GM18520 (cell line): ENCODE data around the gene CDK5R1.
A peak's percentile ranks its signal among the peaks of the same experiment; 100 is the strongest.

Experiments used
- ATAC-seq: cut with Tn5 transposase; IDR thresholded peaks from one replicate; pipeline ENCODE4 v1.9.1; 2021; ENCODE audit not compliant: unreplicated experiment

CDK5R1 gene

DNA sequence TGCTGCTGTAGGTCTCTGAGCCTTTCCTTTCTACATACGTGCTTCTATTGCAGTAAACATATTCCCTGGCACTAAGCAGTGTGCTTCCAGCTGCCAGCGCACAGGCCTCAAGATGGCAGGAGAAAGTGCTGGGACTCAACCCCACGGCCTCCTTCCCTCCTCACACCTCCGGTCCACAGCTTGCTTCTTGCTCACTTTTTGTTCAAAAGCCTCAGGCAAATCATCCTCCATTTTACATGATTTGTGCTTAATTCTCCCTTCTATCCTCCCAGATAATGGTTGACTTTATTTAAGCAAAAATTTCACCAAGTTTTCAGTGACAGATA, 5.4 kb downstream of the CDK5R1 start:
- no peak for ATAC-seq

DNA sequence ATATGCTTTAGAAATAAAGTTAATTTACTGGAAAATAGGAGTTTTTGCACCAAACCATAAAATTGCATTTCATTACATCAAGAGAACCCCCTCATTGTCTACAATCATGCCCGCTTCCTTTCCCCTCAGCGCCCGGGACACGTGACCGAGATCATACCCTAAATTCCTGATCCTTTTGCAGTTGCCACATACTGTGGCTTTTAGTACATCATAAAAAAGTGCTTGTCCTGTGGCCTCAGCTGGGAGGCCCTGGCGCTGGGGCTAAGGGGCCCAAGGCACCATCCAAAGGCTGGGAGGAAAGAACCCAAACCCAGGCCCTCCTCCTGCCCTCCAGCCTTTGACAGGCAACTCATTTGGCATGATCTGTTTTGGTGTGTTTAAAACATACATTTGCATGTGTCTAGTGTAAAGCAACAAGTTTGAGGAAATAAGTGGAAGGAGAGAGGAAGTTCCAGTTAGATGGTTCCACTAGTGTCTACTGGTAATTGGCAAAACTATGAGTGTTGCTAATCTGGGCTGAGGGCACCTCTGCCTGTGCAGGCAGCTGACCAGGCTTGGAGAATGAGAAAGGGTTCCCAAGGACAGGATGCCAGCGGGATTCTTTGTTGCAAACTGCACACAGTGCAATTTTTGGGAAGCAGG, 6.0 kb downstream of the CDK5R1 start:
- no peak for ATAC-seq

DNA sequence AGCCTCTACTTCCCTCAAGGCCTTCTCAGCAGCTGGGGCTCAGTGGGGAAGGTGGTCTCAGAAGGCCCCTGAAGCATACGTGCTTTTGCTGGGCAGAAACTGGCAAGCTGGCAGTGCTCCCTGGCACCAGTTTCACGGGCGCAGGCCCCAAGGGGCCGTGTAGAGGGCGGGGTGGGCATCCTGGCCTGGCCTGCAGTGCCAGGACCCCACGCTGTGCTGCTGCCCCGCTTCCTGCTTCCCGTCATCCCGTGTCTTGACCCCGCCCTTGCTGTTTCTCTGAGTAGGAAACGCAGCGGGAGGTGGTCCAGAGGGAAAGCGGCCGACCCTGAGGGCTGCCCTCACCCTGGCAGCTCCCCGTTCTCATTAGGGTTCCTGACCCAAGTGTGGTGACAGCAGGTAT, 6.8 kb downstream of the CDK5R1 start:
- ATAC-seq: no peak

GRCh38 chr17:32493976-32494513, 7.3 kb downstream of the CDK5R1 start:
- ATAC-seq: no peak

GRCh38 chr17:32494621-32495358, 8.0 kb downstream of the CDK5R1 start:
- ATAC-seq: no peak

- no peak for ATAC-seq
These were observed 8.8 kb downstream of the CDK5R1 start for GRCh38 chr17:32495359-32496231.

- ATAC-seq: no peak
These were observed 9.7 kb downstream of the CDK5R1 start for GRCh38 chr17:32496395-32497073.

DNA sequence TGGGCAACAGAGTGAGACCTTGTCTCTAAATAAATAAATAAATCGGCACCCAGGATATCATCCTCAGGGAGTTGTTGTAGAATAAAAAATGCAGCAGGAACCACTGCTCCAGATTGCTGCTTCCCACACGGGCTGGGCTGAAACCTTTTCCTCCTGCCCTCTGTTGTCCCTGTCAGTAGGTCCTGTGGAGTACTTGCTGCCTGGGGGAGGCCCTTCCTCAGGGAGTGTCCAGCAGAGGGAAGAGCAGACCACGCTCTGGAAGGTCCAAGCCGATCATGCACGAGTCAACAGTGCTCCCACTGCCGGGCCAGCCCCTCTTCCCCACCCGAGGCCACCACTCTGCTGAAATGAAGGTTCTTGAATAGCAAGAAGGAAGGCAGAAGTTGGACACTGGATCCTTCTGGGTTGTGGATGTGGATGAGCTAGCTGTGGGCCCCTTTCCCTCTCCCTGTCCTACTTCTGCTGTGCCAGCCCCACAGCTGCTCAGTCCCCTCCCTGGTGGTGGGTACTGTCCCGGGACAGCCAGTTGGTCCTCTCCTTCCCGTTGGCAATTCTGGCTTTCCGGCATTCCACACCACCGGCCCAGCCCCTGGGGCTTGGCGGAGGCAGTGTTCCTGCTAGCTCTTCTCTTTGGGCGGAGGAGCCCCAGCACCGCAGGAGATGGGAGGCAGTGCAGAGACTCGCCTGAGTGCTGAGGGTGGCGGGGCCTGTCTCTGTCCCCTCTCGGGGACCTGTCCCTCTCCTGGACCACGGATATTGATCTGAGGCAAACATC, 10.8 kb downstream of the CDK5R1 start:
- ATAC-seq: no peak

DNA sequence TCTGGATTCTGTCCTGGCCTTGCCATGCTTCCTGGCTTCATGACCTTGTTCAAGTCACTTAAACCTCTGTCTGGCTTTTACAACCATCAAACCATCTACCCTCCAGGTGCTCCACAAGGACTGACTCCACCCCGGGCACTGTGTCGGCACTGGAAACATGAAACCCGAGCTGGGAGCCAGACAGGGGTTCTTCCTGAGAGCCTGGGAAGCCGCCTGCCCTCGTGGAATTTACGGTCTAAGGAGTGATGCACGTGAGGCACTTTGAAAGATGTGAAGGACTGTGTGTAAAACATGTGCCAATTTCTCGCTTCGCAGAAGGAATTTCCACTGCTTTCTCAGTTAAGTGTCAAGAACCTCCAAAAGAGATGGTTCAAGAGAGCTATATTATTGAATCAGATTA, 11.6 kb downstream of the CDK5R1 start:
- no peak for ATAC-seq

DNA sequence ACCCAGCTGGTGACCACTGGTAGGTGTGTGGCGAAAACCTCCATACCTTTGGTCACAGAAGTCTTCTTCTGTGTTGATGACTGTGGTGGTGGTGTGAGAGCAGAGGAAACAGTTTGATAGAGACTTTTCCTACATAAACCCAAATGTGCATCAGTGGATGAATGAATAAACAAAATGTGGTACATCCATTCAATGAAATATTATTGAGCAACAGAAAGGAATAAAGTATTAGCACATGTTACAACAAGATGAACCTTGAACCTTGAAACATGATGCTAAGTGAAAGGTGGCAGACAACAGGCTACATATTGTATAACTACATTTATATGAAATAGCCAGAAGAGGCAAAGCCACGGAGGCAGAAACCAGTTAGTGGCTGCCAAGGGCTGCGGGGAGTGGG, 15.2 kb downstream of the CDK5R1 start:
- ATAC-seq: no peak

GRCh38 chr17:32502710-32503109, 15.9 kb downstream of the CDK5R1 start:
- no peak for ATAC-seq

DNA sequence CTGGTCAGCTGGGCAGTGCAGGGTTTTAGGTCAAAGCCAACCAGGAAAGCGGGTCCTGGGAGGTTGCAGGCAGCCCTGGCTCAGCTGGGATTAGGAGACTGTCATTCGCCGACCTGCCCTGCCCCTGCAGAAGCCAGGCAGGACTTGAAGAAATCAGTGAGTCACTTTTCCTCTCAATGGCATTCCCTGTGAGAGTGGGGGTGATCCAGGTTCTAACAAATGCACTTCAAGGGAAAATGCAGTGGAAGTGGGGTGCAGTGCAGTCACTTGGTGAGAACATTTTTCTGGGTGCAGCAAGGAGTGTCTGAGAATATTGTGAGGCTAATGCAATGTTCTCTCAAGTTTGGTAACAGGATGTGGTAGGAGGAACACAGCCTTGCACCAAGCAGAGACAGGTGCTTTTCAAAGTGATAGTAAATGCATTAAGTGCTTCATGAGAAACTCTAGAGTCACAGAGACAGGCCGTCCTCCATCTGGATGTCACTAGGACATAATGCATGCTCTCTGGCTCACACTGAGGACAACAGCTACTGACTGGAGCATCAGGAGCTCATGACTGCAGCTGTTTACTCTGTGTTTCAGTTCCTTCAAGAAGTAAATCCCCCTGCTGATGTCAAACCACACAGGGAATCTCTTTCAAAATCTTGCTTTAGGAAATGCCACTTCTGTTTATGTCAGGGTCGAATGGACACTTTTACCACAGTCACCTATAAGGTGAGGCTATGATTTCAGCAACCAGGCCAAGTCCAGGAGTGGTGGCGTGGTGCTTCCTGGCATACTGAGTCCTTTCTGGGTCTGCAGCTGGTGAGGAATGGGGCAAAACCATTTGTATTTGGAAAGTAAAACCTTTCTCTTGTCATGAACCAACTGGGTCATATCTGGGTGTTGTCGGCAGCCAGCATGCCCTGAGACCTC, 16.7 kb downstream of the CDK5R1 start:
- peak; percentile 83 for ATAC-seq

DNA sequence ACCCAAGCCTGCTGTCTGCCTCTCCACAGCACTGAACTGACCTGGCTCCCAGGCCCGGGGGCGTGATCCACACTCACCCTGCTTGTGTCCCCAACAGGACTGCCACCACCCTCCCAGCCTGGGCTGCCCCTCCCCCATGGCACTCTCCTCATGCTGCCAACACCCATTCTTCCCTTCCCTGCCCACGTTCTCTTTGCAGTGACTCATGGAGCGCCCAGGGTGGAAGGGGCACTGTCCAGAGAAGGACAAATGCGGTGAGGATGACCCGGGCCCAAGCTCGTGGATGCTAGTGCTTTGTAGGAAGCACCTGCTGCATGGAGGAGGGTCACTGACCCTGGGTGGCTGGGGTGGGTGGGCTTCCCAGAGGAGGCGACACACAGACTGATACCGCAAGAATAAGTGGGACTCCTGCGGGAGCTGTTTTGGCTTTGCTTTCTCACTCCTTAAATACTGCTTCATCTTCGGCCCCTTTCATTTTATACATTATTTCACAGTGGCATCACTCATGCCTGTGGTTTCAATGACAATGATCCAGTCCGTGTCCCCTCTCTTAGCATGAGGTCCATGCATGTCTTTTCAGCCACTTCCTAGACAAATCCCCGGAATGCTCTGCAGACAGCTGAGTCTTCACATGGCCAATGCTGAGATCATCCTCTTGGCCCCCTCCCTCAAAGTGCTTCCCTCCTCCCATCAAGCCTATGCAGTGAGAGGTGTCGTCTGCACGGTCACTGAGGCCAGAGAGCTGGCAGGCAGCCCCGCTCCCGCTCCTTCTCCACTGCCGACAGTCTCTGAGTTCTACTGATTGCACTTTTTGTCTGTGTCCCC, 17.6 kb downstream of the CDK5R1 start:
- ATAC-seq: no peak

- no peak for ATAC-seq
These were observed 22.1 kb downstream of the CDK5R1 start for GRCh38 chr17:32508926-32509325.

DNA sequence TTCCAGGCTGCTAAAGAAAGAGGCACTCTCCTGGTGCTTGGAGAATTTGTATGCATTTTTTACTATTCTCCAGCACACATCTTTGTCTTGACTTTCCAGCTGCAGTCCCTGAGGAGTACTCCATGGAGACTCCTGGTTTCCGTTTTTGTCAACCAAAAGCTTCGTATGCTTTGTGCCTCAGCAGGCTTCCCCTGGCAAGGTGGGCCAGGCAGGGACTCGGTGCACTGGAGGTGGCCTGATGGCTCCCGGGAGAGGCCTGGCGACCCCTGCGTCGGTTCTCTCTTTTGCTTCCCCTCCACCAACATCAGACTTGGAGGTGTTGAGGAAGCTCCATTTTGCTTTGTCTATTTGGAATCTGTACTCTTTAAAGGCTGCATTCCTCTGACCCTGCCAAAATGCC, 23.7 kb downstream of the CDK5R1 start:
- ATAC-seq: no peak

GRCh38 chr17:32512328-32512727, 25.5 kb downstream of the CDK5R1 start:
- ATAC-seq: no peak

- ATAC-seq: no peak
These were observed 26.8 kb downstream of the CDK5R1 start for GRCh38 chr17:32513579-32513978.

GRCh38 chr17:32514606-32515005, 27.8 kb downstream of the CDK5R1 start:
- ATAC-seq: no peak
